MM.1S (cell line): ENCODE data around the gene CASP7.

Experiments used
- EZH2phosphoT487 ChIP-seq: fragments of 300-600 bp; sonication (generic); IDR thresholded peaks from 2 replicates; pipeline ENCODE4 v1.6.1; 2018; ENCODE audit warnings: antibody characterized with exemption, low read length
- TF ChIP-seq, protein P1 (sequence below): fragments of 300-600 bp; sonication (generic); IDR thresholded peaks from 2 replicates; pipeline ENCODE4 v1.5.1; 2016; ENCODE audit warnings: antibody characterized with exemption, low read length, mixed read lengths

DNA sequence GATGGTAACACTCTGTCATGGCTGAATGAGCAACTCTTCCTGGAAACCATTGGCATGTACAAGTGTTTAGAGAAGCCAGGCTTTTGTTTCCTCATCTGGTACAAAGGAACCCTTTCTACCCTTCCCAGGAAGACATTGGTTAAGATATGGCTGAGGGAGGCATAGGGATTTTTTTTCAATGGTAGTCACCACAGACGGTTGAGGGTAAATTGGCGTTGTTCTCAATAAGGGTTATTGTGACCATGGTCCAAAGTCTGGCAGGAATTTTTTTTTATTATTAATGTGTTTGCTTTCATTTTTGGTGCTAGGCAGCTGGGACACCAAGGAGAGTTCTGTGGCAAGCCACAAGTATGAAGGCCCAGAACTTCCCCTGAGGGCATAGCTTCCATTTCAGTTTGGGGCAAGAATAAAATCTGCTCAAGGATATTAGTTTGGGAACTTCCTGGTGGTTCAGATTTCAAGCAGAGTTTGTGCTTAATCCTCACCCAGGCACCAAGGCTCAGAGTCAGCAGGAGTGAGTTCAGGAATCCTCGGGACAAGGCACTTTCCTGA, 71.5 kb downstream of the CASP7 start, which contains the start of gene PLEKHS1:
- TF ChIP-seq, protein P1, sequence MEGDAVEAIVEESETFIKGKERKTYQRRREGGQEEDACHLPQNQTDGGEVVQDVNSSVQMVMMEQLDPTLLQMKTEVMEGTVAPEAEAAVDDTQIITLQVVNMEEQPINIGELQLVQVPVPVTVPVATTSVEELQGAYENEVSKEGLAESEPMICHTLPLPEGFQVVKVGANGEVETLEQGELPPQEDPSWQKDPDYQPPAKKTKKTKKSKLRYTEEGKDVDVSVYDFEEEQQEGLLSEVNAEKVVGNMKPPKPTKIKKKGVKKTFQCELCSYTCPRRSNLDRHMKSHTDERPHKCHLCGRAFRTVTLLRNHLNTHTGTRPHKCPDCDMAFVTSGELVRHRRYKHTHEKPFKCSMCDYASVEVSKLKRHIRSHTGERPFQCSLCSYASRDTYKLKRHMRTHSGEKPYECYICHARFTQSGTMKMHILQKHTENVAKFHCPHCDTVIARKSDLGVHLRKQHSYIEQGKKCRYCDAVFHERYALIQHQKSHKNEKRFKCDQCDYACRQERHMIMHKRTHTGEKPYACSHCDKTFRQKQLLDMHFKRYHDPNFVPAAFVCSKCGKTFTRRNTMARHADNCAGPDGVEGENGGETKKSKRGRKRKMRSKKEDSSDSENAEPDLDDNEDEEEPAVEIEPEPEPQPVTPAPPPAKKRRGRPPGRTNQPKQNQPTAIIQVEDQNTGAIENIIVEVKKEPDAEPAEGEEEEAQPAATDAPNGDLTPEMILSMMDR, result no peak
- no peak for TF ChIP-seq EZH2phosphoT487
